A549 (cell line): Measurements from ENCODE around the gene TMEM271. TPM values are rescaled to one million over a fixed set of nuclear protein-coding genes. Genes with fewer than 3 reads are reported as not detected.
A peak's percentile ranks its signal among the peaks of the same experiment; 100 is the strongest.

Source experiments
- ATAC-seq, 2 experiments: fragments of 200-7000 bp in 1 of 2; fragments of >200 bp in 1 of 2; cut with Nextera tagmentation in 1 of 2; cut with Tn5 transposase in 1 of 2; 3 replicates each; pipeline versions ENCODE4 v1.8.0 to v1.9.1; 2018 to 2020; ENCODE audit warnings: mild to moderate bottlenecking in 1 of 2, moderate library complexity in 1 of 2
- CTCF ChIA-PET: fragments of 300-600 bp; sonication (Branson Sonifier 250); formaldehyde crosslinking; extraction: SDS; loops from one replicate; lab custom pipeline; 2021; ENCODE audit warnings: antibody characterized with exemption, inconsistent platforms; lab: Yijun Ruan, JAX
- POLR2A ChIA-PET: fragments of 350-600 bp; formaldehyde crosslinking; extraction: SDS; loops from one replicate; lab custom pipeline; 2021; ENCODE audit warnings: antibody characterized with exemption, inconsistent platforms; lab: Yijun Ruan, JAX
- DNase-seq, 2 experiments: peaks; one replicate each; pipeline versions ENCODE4 v3.0.0 to v3.0.0-alpha.2; 2011 to 2016; ENCODE audit warnings: low read depth in 1 of 2, low spot score in 1 of 2
- FAIRE-seq: peaks from 2 replicates; lab custom pipeline; 2011; peaks lifted over from hg19 to GRCh38; lab: Jason Lieb, UNC
- H3K27ac ChIP-seq, 2 experiments: fragments of >200 bp; sonication (Bioruptor Twin); formaldehyde crosslinking; 3 replicates each; pipeline ENCODE4 v1.5.1; 2016 to 2017
- H3K4me1 ChIP-seq: fragments of >200 bp; sonication (Bioruptor Twin); formaldehyde crosslinking; 3 replicates; pipeline ENCODE4 v1.6.1; 2016
- H3K4me2 ChIP-seq: fragments of >200 bp; sonication (Bioruptor Twin); formaldehyde crosslinking; 3 replicates; pipeline ENCODE4 v1.6.1; 2016
- H3K4me3 ChIP-seq: fragments of >200 bp; sonication (Bioruptor Twin); formaldehyde crosslinking; 3 replicates; pipeline ENCODE4 v1.5.1; 2016
- H3K9me3 ChIP-seq: fragments of >200 bp; sonication (Bioruptor Twin); formaldehyde crosslinking; 3 replicates; pipeline ENCODE4 v1.6.1; 2016
- CEBPB ChIP-seq, 2 experiments: fragments of >200 bp in 1 of 2; sonication (Bioruptor Twin) in 1 of 2; formaldehyde crosslinking in 1 of 2; IDR thresholded peaks; 2 replicates each; pipeline ENCODE4 v1.6.1; 2012 to 2016
- CHD2 ChIP-seq: fragments of 150-350 bp; IDR thresholded peaks from 2 replicates; pipeline ENCODE4 v1.6.1; 2014; ENCODE audit warnings: low read length; ENCODE audit not compliant: partially characterized antibody
- E2F6 ChIP-seq: IDR thresholded peaks from 2 replicates; pipeline ENCODE4 v1.6.1; 2012; ENCODE audit warnings: low read depth, borderline replicate concordance
- ESRRA ChIP-seq: fragments of 150-350 bp; IDR thresholded peaks from 2 replicates; pipeline ENCODE4 v1.6.1; 2014; ENCODE audit warnings: mild to moderate bottlenecking, low read length, borderline replicate concordance
- FOXS1 ChIP-seq: fragments of 250-450 bp; sonication (Bioruptor Pico); IDR thresholded peaks from 2 replicates; pipeline ENCODE4 v1.5.0; 2020; ENCODE audit warnings: mild to moderate bottlenecking, moderate library complexity
- HES2 ChIP-seq: fragments of >200 bp; sonication (Bioruptor Twin); formaldehyde crosslinking; IDR thresholded peaks from 2 replicates; pipeline ENCODE4 v1.6.1; 2016
- HEYL ChIP-seq: fragments of 250-450 bp; sonication (Bioruptor Pico); IDR thresholded peaks from 2 replicates; pipeline ENCODE4 v1.8.0; 2021; ENCODE audit warnings: mild to moderate bottlenecking, moderate library complexity
- HMGXB4 ChIP-seq: fragments of 250-450 bp; sonication (Bioruptor Pico); IDR thresholded peaks from 2 replicates; pipeline ENCODE4 v1.5.0; 2021; ENCODE audit warnings: mild to moderate bottlenecking, moderate library complexity, borderline replicate concordance
- JUNB ChIP-seq: fragments of >200 bp; sonication (Bioruptor Twin); formaldehyde crosslinking; IDR thresholded peaks from 2 replicates; pipeline ENCODE4 v1.6.1; 2016
- MAX ChIP-seq: IDR thresholded peaks from 2 replicates; pipeline ENCODE4 v1.6.1; 2012
- NPAS2 ChIP-seq: fragments of 250-450 bp; sonication (Bioruptor Pico); IDR thresholded peaks from 2 replicates; pipeline ENCODE4 v1.8.0; 2022; ENCODE audit warnings: mild to moderate bottlenecking, moderate library complexity, borderline replicate concordance
- NR3C1 ChIP-seq: fragments of >200 bp; sonication (Bioruptor Twin); formaldehyde crosslinking; IDR thresholded peaks from 3 replicates; pipeline ENCODE4 v1.6.1; 2017
- PBX3 ChIP-seq: IDR thresholded peaks from 2 replicates; pipeline ENCODE4 v1.6.1; 2012
- POLR2A ChIP-seq: IDR thresholded peaks from 2 replicates; pipeline ENCODE4 v1.6.1; 2012; ENCODE audit warnings: mild to moderate bottlenecking, low read length
- RCOR1 ChIP-seq: fragments of 150-350 bp; IDR thresholded peaks from 2 replicates; pipeline ENCODE4 v1.6.1; 2014; ENCODE audit warnings: antibody characterized with exemption, low read length, low read depth
- REST ChIP-seq: fragments of 200-600 bp; sonication (generic); IDR thresholded peaks from 2 replicates; pipeline ENCODE4 v1.6.1; 2016; ENCODE audit warnings: antibody characterized with exemption, mild to moderate bottlenecking, moderate library complexity
- SMC3 ChIP-seq: fragments of >200 bp; sonication (Bioruptor Twin); formaldehyde crosslinking; IDR thresholded peaks from 3 replicates; pipeline ENCODE4 v1.6.1; 2018; ENCODE audit warnings: inconsistent platforms
- TFCP2L1 ChIP-seq: fragments of 250-450 bp; sonication (Bioruptor Pico); IDR thresholded peaks from 2 replicates; pipeline ENCODE4 v1.5.0; 2021; ENCODE audit warnings: mild to moderate bottlenecking
- ZSCAN20 ChIP-seq: fragments of 250-450 bp; sonication (Bioruptor Pico); IDR thresholded peaks from 2 replicates; pipeline ENCODE4 v1.8.0; 2022; ENCODE audit warnings: mild to moderate bottlenecking, moderate library complexity
- WGBS: methylation state at CpG from one replicate; pipeline ENCODE4 v1.1.6; 2017; ENCODE audit errors: missing lambda C conversion rate; 5-methylcytosine and 5-hydroxymethylcytosine counted together
- polyA plus RNA-seq, 4 experiments: library from polyadenylated mRNA; depleted of rRNA in 3 of 4; stranded (reverse); fragments of >200 nt; fragmentation: RNase III in 1 of 4; extraction: RNeasy Plus Mini Kit Qiagen cat#74134 plus additional on column Dnase treatment in 1 of 4; gene quantifications; 2 replicates in 3 of 4; 3 replicates in 1 of 4; pipeline ENCODE4 v1.2.3, GENCODE V29; 2011 to 2017

TMEM271 gene
- polyA plus RNA-seq, 2 of the 4 experiments (the other 2 are of a cell fraction) = not detected

GRCh38 chr4:567457-568350 lies 8.4 kb downstream of the TMEM271 start:
- ChIA-PET CTCF (no interaction called here), POLR2A (no interaction called here)
- Histone ChIP-seq H3K4me2 (no peak overlapping the region), H3K27ac (no peak overlapping the region), H3K4me1 (no peaks in the 10 kb centered on the region), H3K9me3 (no peaks in the 10 kb centered on the region; the same call in 2 of the 3 replicates), H3K4me3 (no peak overlapping the region)
- TF ChIP-seq POLR2A = no peak
- TF ChIP-seq NR3C1 = no peak
- no peak for TF ChIP-seq HES2
- no peak for TF ChIP-seq CHD2
- no peak for TF ChIP-seq ESRRA
- no peak for TF ChIP-seq HEYL (CRISPR knock-in tag)
- no peak for TF ChIP-seq NPAS2 (CRISPR knock-in tag)
- TF ChIP-seq CEBPB (IDR thresholded peaks at IDR 0.05) = no peak
- TF ChIP-seq HMGXB4 = no peak
- no peak for TF ChIP-seq MAX
- no peak for TF ChIP-seq ZSCAN20 (CRISPR knock-in tag)
- TF ChIP-seq TFCP2L1 (CRISPR knock-in tag) = no peak
- DNase-seq = no peak
- WGBS = 27% methylated on average over 9 of the region's 10 CpGs
- no peak for FAIRE-seq
- ATAC-seq = no peak

GRCh38 chr4:566508-567295 lies 9.4 kb downstream of the TMEM271 start:
- DNase-seq (peak in 1 of 2 experiments; percentile 11), FAIRE-seq (no peak), ATAC-seq (peak in 1 of 2 experiments; percentile 97; a peak in 2 of 6 replicates)
- Histone ChIP-seq H3K27ac (no peak overlapping the region), H3K4me3 (no peak overlapping the region), H3K4me1 (no peaks in the 10 kb centered on the region), H3K4me2 (no peak overlapping the region), H3K9me3 (no peaks in the 10 kb centered on the region; the same call in 2 of the 3 replicates)
- CTCF ChIA-PET = no interaction called here
- TF ChIP-seq SMC3 (no peak), REST (no peak), E2F6 (no peak), JUNB (no peak), RCOR1 (no peak), FOXS1 (no peak), PBX3 (no peak)
- WGBS = 0% methylated on average over 1 of the region's 2 CpGs
- POLR2A ChIA-PET = no interaction called here
